MM.1S (cell line): ENCODE measurements around the gene ZNF275.

Experiments used
- DNase-seq: peaks from one replicate; pipeline ENCODE4 v3.0.0-alpha.2; 2015
- H2AFZ ChIP-seq: fragments of 300-600 bp; sonication (generic); 2 replicates; pipeline ENCODE4 v1.6.0; 2016; ENCODE audit warnings: antibody characterized with exemption, low read length
- H3F3A ChIP-seq: fragments of 300-600 bp; sonication (generic); 2 replicates; pipeline ENCODE4 v1.6.1; 2016; ENCODE audit warnings: mild to moderate bottlenecking, antibody characterized with exemption, low read length, moderate library complexity, mixed read lengths; ENCODE audit not compliant: insufficient read depth
- H3K27ac ChIP-seq: fragments of 300-600 bp; sonication (generic); 2 replicates; pipeline ENCODE4 v1.5.1; 2016; ENCODE audit warnings: mild to moderate bottlenecking, low read length
- H3K27me3 ChIP-seq: fragments of 300-600 bp; sonication (generic); replicated peaks from 2 replicates; pipeline ENCODE4 v1.6.0; 2016; ENCODE audit warnings: low read length; ENCODE audit not compliant: insufficient read depth
- H3K36me3 ChIP-seq: fragments of 300-600 bp; sonication (generic); replicated peaks from 2 replicates; pipeline ENCODE4 v1.6.1; 2016; ENCODE audit warnings: mild to moderate bottlenecking, low read length, mixed read lengths; ENCODE audit not compliant: insufficient read depth
- H3K4me1 ChIP-seq: fragments of 300-600 bp; sonication (generic); 2 replicates; pipeline ENCODE4 v1.6.1; 2016; ENCODE audit warnings: low read length, mixed read lengths
- H3K4me2 ChIP-seq: fragments of 300-600 bp; sonication (generic); 2 replicates; pipeline ENCODE4 v1.6.0; 2016; ENCODE audit warnings: low read depth, low read length
- H3K4me3 ChIP-seq: fragments of 300-600 bp; sonication (generic); 2 replicates; pipeline ENCODE4 v1.5.1; 2016; ENCODE audit warnings: low read length, mixed read lengths
- H3K79me2 ChIP-seq: fragments of 300-600 bp; sonication (generic); 2 replicates; pipeline ENCODE4 v1.6.1; 2016; ENCODE audit warnings: mixed run types, low read length, mixed read lengths
- H3K9ac ChIP-seq: fragments of 300-600 bp; sonication (generic); 2 replicates; pipeline ENCODE4 v1.6.1; 2016; ENCODE audit warnings: low read length, mixed read lengths
- H3K9me2 ChIP-seq: fragments of 300-600 bp; sonication (generic); replicated peaks from 2 replicates; pipeline ENCODE4 v1.6.1; 2016; ENCODE audit warnings: mild to moderate bottlenecking, low read length, mixed read lengths; ENCODE audit not compliant: insufficient read depth
- H3K9me3 ChIP-seq: fragments of 300-600 bp; sonication (generic); replicated peaks from 2 replicates; pipeline ENCODE4 v1.6.1; 2016; ENCODE audit warnings: mild to moderate bottlenecking, low read length, mixed read lengths; ENCODE audit not compliant: insufficient read depth
- H4K20me1 ChIP-seq: fragments of 300-600 bp; sonication (generic); 2 replicates; pipeline ENCODE4 v1.6.1; 2016; ENCODE audit warnings: mild to moderate bottlenecking, low read length, moderate library complexity, mixed read lengths; ENCODE audit not compliant: insufficient read depth
- EZH2 ChIP-seq: fragments of 300-600 bp; sonication (generic); optimal IDR thresholded peaks from 2 replicates; pipeline ENCODE3; 2017; ENCODE audit warnings: low read depth, mild to moderate bottlenecking, antibody characterized with exemption, low read length, mixed read lengths
- EZH2phosphoT487 ChIP-seq: fragments of 300-600 bp; sonication (generic); IDR thresholded peaks from 2 replicates; pipeline ENCODE4 v1.6.1; 2018; ENCODE audit warnings: antibody characterized with exemption, low read length
- TF ChIP-seq, protein P1 (sequence below): fragments of 300-600 bp; sonication (generic); IDR thresholded peaks from 2 replicates; pipeline ENCODE4 v1.5.1; 2016; ENCODE audit warnings: antibody characterized with exemption, low read length, mixed read lengths

The ZNF275 gene

GRCh38 chrX:153340111-153340510 lies 6.2 kb downstream of the ZNF275 start:
- no peak overlapping the region for H3K4me2 ChIP-seq
- H3K9me3 ChIP-seq, result no peaks in the 10 kb centered on the region
- no peaks in the 10 kb centered on the region for H3K9me2 ChIP-seq
- no peak for DNase-seq
- no peak overlapping the region for H3K9ac ChIP-seq
- no peak overlapping the region for H2AFZ ChIP-seq
- H4K20me1 ChIP-seq, result no peaks in the 10 kb centered on the region; the same call in 1 of the 2 replicates
- H3K36me3 ChIP-seq, result peaks cover 15% of the 10 kb centered on the region; the same call in 1 of the 2 replicates
- H3K27ac ChIP-seq, result no peak overlapping the region
- H3F3A ChIP-seq, result peaks cover 14% of the 10 kb centered on the region
- no peak overlapping the region for H3K4me3 ChIP-seq
- H3K79me2 ChIP-seq, result peaks cover 92% of the 10 kb centered on the region
- peaks cover 25% of the 10 kb centered on the region for H3K4me1 ChIP-seq
- TF ChIP-seq EZH2phosphoT487, result no peak
- TF ChIP-seq, protein P1, sequence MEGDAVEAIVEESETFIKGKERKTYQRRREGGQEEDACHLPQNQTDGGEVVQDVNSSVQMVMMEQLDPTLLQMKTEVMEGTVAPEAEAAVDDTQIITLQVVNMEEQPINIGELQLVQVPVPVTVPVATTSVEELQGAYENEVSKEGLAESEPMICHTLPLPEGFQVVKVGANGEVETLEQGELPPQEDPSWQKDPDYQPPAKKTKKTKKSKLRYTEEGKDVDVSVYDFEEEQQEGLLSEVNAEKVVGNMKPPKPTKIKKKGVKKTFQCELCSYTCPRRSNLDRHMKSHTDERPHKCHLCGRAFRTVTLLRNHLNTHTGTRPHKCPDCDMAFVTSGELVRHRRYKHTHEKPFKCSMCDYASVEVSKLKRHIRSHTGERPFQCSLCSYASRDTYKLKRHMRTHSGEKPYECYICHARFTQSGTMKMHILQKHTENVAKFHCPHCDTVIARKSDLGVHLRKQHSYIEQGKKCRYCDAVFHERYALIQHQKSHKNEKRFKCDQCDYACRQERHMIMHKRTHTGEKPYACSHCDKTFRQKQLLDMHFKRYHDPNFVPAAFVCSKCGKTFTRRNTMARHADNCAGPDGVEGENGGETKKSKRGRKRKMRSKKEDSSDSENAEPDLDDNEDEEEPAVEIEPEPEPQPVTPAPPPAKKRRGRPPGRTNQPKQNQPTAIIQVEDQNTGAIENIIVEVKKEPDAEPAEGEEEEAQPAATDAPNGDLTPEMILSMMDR, result no peak
- TF ChIP-seq EZH2, result no peak
- H3K27me3 ChIP-seq, result no peaks in the 10 kb centered on the region

- Histone ChIP-seq H3K79me2 (peaks cover 68% of the 10 kb centered on the region), H3K9me3 (no peaks in the 10 kb centered on the region), H3K36me3 (0 out of 2 replicates have a peak, but pooled peaks cover 7% of the 10 kb centered on the region), H3K9me2 (no peaks in the 10 kb centered on the region), H3K9ac (no peak overlapping the region), H3K4me2 (no peak overlapping the region), H3K27me3 (no peaks in the 10 kb centered on the region), H4K20me1 (no peaks in the 10 kb centered on the region; the same call in 1 of the 2 replicates), H3K27ac (no peak overlapping the region), H3K4me1 (peaks cover 10% of the 10 kb centered on the region; the same call in 1 of the 2 replicates), H2AFZ (no peak overlapping the region), H3K4me3 (no peak overlapping the region), H3F3A (no peaks in the 10 kb centered on the region)
- no peak for DNase-seq
- TF ChIP-seq, protein P1, result no peak
- TF ChIP-seq EZH2phosphoT487, result no peak
- no peak for TF ChIP-seq EZH2
These were observed 9.0 kb downstream of the ZNF275 start for GRCh38 chrX:153342762-153343558.

GRCh38 chrX:153343674-153344073 lies 9.7 kb downstream of the ZNF275 start:
- TF ChIP-seq EZH2 (no peak), EZH2phosphoT487 (no peak)
- TF ChIP-seq, protein P1, result no peak

More at GRCh38 chrX:153343674-153344073, 9.7 kb downstream of the ZNF275 start:
- Histone ChIP-seq H4K20me1 (no peaks in the 10 kb centered on the region; the same call in 1 of the 2 replicates), H3K9me2 (no peaks in the 10 kb centered on the region), H3K27me3 (no peaks in the 10 kb centered on the region), H3K79me2 (peaks cover 61% of the 10 kb centered on the region), H3F3A (no peaks in the 10 kb centered on the region), H3K9ac (no peak overlapping the region), H3K4me1 (peaks cover 10% of the 10 kb centered on the region; the same call in 1 of the 2 replicates), H3K27ac (no peak overlapping the region), H2AFZ (no peak overlapping the region), H3K4me2 (no peak overlapping the region), H3K9me3 (no peaks in the 10 kb centered on the region), H3K4me3 (no peak overlapping the region), H3K36me3 (0 out of 2 replicates have a peak, but pooled peaks cover 3% of the 10 kb centered on the region)
- DNase-seq, result no peak
